Measurements from ENCODE around the gene ABCF2.
A peak's percentile ranks its signal among the peaks of the same experiment; 100 is the strongest.

ABCF2 gene

DNA sequence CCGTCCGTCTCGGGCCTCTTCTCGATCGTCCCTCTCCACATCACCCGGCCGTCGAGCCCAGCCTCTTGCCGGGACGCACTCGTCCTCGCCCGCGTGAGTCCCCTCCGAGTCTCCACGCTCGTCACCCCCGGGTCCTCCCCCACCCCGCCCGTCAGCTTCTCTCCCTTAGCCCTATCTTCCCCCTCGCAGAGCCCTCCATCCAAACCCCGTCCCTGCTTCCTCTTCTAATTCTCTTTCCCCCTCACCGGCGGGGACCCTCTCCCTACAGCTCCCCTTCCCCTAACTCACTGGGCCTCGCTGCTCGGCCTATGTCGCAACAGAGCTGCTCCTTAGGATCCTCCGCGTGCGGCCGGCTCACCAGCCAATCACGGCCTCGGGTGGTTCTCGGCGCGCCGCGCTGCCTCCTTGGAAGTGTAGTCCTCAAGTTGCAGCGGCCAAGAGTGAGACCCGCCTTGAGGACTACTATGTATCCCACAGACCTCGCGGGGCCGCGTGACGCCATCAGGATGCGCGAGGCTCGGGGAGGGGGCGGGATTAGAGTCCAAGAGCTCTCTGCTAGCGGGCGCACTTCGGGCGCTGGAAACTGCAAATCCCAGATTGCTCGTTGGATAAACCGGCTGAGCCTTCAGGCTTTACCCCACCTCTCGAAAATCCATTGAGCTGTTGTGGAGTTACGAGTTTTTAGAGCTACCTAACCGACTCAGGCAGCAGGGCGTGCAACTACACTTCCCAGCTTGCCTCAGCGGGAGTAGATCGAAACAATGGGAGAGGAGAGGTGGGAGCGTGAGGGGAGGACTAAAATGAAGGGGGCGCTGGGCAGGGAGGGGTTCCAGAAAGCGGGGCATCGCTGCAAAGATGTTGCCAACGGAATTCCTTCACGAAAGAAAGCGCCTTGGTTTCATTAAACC, at the start of gene ABCF2:
TSS of gene ABCF2 (minus strand) at position 331 of the 908 bp plus-strand sequence. CDS start 747 bp downstream, outside the sequence.
- intact Hi-C loops (cut with DNase I): loop anchor here (5.0 kb wide), 1 partner anchor 110 kb away; no protein-coding TSS in a partner anchor
- DNase-seq: peak; percentile 97 to 100 (median 99)

DNA sequence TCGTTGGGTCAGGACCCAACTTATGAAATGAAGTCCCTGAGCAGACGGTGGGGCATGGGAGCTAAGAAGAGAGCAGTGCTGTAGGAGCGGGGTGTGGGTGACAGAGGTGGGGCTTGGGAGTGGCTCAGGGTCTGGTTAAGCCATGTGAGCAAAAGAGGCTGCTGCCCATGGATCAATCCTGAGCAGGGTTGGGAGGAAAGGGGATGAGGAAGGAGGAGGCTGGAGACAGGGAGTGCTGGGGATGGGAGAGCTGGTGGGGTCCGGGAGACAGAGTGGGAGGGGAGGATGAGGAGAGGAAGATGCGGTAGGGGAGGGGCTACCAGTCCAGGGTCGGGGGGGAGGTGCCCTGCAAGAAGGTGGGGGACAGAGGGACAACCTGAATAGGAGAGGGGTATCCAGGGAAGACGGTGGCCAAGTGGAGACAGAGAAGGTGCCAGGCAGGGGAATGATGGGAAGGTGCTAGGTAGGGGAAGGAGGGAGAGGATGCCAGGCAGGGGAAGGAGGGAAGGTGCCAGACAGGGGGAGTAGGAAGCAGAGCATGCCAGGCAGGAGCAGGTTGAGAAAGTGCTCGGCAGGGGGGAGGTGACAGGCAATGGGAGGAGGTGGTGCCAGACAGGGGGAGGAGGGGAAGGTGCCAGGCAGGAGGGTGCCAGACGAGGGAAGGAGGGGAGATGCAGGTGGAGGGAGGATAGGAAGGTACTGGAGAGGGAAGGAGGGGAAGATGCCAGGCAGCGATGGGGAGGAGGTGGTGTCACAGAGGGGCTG, 49.0 kb upstream of the ABCF2 start:
- DNase-seq: peak; percentile 22 to 95 (median 76)
- intact Hi-C loops (cut with DNase I): no loop called here

DNA sequence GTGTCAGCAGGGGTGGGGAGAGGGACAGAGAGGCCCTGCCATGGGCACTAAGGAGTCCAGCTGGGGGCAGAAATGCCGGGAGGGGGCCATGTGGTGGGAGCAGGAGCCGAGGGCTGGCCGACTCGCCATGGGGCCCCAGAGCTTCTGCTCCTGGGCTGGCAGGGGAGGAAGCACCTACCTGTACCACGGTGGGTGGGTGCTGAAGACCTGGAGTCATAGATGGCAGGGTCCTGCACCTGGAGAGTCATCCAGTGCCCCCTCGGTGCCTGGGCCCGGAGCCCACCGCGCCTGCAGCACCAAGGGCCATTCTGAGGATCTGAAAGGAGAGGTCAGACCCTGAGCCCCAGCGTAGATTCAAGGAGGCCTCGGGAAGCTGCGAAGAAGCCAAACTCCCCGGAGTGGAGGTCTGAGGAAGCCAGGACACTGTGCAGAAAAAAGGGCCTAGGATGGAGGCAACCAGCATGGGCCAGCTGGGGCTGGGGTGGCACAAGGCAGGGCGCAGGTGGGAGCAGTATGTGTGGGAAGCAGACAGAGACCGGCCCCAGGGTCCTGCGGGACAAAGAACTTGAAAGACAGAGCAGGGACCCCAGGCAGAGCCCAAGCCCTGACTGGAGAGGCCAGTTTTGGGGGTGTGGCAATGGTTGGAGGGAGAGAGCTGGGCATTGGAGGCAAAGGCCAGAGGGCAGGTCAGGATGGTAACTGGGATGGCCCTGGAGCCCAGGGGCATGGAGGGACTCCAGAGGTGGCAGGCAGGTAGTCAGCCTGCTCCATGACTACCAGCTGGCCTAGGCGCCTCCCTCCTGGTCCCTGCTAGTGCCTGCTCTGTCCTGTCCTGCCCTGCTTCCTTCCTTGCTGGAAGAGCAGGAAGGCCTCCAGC, 48.2 kb upstream of the ABCF2 start:
- no peak for DNase-seq
- intact Hi-C loops (cut with DNase I): no loop called here

DNA sequence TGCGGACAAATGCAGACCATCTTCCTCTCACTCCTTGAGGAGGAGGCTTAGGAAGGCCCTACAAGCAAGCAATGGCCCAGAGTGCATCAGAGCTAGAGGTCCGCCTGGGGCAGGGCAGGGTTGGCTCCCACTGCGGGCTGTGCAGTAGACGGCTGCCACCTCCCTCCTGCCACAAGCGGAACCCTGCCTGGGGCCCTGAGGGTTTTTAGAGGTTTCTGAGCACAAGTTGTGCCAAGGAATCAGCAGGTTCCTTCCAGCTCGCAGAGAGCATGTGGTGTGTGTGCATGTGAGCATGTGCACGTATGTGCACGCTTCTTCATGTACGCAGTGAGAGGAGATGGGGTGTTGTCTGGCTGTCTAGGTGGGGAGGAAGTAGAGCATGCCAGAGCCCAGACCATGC, 47.4 kb upstream of the ABCF2 start:
- DNase-seq: no peak
- intact Hi-C loops (cut with DNase I): no loop called here

DNA sequence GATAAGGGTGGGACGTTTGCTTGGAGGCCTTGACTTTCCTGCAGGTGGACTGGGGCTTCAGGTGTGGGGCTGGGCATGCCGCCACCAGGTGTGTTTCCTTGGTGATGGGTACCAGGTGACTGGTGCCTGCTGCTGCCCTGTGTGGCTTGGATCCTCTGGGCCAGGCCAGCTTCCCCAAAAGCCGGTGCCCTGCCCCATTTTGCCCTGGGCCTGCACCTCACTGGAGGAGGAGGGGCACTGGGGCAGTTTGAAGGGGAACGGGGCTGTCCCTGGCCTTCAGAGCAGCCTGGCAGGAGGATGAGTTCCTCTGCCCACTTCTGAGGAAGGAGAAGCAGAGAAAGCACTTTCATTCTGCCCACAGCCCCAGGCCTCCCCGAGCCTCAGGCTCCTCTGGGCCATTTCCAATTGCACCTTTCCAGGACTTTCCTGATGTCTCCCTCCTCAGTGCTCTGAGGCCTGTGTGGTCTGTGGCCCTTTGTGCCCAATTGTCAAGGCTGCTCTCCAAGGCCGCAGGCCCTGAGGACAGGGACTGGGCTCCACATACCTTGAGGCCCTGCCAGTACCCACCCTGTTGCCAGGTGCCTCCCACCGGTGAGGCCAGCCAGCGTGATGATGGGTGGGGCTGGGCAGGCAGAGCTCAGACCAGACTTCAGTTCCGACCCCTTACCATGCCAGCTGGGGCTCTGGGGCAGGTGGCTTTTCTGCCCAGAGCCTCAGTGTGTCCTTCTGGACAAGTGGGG, 46.8 kb upstream of the ABCF2 start:
- DNase-seq: peak in 1 of 42 donors; percentile 46
- intact Hi-C loops (cut with DNase I): no loop called here

DNA sequence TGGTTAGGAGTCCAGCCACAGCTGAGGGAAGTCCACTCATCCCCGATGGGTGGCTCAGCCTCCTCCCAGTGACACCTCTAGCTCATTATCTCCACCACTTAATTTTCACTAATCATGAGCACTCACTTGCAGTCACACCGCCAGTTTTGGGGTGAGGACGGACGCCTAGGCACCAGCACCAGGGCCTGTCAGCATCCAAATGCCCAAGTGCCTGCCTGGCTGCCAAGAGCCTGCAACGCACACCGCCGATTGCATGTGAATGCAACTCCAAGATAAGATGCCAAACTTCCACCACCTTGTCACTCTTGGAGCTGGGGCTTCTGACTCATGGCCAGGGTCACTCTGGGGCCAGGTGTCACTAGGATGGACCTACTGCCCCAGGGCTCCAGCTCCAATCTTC, 45.9 kb upstream of the ABCF2 start:
- intact Hi-C loops (cut with DNase I): no loop called here
- DNase-seq: no peak

DNA sequence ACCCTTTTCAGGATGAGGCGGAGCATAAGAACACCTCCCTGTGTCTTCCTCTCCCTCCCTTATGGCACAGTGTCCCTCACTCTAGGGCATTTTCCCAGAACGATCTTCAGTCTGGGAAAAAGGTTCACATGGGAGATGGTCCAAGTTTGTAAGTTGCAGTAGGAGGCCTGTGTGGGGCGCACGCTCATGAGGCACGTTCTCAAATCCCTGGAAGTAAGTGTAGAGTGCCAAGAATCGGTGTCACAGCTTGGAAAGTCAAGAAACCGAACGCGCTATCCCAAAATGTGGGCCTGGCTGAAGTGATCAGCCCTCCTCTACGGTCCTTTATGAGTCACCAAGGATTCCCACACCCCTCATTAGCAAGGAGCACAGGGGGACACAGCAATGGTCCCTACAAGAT, 45.4 kb upstream of the ABCF2 start:
- intact Hi-C loops (cut with DNase I): no loop called here
- DNase-seq: no peak

DNA sequence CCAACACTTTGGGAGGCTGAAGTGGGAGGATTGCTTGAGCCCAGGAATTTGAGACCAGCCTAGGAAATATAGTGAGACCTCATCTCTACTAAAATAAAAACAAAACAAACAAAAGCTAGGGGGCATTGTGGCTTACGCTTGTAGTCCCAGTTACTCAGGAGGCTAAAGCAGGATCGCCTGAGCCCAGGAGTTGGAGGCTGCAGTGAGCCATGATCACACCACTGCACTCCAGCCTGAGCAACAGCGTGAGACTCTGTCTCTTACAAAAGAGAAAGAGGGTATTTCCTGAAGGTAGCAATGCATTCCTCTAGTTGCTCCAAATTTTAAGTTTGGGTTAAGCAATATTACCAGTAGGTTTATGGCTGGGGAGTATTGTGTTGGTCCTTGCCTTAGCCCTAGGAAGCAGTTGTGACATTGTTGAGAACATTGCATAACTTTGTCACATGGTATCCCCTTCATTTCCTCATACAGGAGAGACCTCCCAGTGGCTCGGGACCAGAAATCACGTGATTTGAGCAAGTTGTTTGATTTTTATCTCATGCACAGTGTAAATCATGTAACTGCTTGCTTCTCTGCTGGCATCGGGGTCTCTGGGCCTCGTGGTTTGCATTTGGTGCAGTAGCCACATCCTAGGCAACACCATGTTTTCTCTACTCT, 44.8 kb upstream of the ABCF2 start:
- intact Hi-C loops (cut with DNase I): no loop called here
- DNase-seq: peak in 4 of 42 donors; percentile 25 to 56 (median 30)

DNA sequence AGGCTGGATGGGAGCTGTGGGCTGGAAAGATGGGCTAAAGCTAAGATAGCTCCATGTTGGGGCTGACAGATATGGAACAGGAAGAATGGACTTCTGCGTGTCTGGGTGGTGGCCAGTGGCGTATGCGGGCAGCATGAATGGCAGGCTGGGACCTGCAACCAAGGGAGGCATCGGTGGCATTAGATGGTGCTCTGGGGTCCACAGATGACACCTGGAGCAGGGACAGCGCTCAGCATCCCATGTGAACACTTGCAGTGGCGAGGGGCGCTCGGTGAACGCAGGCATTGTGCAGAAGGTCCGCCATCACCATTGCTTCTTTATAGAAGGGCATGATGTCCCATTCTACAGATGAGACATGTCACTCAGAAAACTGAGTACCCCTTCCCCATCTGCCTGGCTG, 42.5 kb upstream of the ABCF2 start:
- intact Hi-C loops (cut with DNase I): no loop called here
- no peak for DNase-seq

DNA sequence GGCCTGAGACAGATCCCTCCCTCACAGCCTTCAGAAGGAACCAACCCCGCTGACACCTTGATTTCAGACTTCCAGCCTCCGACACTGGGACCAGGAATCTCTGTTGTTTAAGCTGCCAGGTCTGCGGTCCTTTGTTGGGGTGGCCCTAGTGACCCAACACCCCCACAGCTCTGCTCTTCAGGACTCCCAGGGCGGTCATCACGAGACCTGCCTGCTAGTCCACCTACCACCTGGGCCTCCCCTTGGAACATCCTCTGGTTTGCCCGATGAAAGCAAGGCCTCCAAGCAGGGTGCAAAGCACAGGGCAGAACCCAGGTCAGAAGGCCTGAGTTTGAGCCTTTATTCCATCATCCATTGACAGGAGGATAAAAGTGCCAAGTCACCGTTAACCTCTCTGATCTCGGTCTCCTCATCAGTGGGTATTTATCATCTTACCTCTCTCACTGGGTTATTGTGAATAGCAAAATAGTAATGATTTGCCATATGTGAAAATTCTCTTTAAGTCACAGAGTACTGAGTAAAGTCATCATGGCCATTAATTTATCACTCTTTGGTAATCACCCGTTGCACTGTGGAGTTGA, 38.4 kb upstream of the ABCF2 start:
- intact Hi-C loops (cut with DNase I): no loop called here
- no peak for DNase-seq

DNA sequence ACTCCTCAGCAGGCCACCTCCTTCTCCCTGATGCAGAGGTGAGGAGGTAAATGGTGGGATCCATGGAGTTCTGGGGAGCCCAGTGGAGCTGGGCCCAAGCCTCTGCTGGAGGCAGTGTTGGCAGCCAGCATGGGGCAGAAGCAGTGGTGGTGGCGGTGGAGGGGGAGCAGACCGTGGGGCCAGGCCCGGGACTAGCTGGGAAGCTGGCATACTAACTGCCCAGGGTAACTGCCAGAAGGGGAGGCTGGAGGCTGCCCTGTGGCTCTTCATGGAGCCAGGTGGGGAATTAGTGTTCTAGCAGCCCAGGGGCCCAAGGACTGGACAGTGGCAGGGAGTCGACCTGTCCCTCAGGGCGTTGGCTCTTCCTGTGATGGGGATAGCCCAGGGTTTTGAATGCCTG, 37.6 kb upstream of the ABCF2 start:
- DNase-seq: no peak

DNA sequence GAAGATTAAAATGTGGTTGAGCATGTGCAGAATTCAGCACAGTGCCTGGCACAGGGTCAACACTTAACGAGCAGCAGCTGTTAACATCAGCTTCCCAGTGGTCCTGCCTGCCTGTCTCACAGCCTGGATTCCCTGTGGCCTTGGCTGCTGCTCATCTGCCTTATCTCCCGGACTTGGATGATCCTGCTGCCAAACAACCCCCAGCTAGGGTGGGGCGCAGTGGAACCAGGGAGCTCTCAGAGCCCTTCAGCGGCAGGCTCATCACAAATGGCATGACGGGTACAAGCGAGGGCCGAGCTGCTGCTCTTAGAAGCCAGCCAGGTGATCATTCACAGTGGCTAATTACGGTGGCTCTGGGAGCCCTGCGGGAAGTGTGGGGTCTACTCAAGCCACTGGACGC, 34.5 kb upstream of the ABCF2 start:
- DNase-seq: no peak
- intact Hi-C loops (cut with DNase I): no loop called here

More for the DNA sequence above, 37.6 kb upstream of the ABCF2 start:
- intact Hi-C loops (cut with DNase I): no loop called here

DNA sequence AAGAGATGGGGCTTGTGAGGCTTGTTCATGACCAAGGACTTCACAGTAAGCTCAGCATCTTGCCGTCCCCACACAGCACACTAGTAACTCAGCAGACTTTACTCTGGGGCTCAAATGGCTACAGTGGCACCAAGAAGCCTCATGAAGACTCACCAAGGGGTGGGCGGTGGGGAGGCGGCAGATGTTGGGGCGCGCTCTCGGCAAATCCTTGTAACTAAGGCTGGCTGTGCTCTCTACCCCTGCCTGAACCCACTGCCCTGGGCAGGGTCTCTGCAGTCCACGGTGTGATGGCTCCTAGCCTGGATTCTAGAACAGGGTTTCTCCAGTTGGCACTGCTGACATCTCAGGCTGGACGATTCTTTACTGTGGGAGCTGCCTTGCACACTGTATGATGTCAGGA, 33.9 kb upstream of the ABCF2 start:
- intact Hi-C loops (cut with DNase I): no loop called here
- no peak for DNase-seq

DNA sequence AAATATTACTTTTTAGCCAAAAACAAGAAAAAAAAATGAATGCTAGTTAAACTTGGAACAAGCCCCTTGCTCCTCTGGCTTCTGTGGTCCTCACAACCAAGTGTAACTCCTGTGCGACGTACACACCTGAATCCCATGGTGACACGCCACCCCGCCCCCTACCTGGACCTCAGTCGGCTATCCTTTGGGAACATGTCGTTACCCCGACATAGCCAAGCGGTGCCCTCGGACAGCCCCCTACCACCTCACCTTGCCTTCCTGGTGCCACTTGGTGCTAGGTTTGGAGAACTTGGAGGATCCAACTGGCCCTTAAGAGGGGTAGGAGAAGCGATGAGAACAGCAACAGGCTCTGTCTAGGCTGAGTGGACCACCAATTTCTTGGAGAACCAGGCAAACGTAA, 33.5 kb upstream of the ABCF2 start:
- intact Hi-C loops (cut with DNase I): no loop called here
- no peak for DNase-seq

DNA sequence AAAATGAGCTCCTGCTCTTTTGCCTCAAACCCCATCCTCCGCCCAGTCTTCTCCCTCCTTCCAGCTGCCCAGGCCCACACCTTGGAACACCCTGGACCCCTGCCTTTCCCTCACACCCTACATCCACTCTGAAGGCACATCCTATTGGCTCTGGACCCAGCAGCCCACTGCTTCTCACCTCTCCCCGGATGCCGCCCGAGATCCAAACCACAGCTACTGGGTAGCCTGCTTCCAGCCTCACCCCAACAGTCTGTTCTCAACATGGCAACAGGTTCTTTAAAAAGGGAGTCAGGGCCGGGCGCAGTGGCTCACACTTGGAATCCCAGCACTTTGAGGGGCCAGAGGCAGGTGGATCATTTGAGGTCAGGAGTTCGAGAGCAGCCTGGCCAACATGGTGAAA, 31.0 kb upstream of the ABCF2 start:
- DNase-seq: no peak
- intact Hi-C loops (cut with DNase I): no loop called here

DNA sequence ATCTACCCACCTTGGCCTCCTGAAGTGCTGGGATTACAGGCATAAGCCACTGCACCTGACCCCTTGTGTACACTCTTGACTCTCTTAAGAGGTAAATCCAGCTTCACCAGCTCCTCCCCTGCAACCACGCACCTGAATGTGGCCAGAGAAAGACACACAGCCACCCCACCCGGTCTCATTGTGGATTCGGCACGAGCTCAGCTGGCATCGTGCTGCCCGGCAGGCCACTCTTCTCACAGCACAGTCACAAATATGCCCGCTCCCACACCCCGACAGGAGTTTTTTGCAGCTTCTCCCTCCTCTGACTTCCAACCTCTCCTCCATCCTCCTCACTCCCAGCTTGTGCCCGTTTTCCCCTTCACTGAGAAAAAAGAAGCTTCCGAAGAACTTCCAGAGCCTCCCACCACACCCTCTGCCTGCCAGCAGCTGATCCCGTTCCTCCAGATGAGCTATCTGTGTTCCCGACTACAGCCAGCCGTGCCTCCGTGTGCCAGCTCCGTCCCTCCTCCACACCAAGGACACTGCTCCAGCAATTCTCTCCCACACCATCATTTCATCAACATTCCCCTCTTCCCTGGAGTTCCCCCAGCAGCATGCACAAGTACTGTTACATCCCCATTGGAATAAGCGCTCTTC, 29.5 kb upstream of the ABCF2 start:
- intact Hi-C loops (cut with DNase I): no loop called here
- DNase-seq: peak in 18 of 42 donors; percentile 32 to 84 (median 53)

DNA sequence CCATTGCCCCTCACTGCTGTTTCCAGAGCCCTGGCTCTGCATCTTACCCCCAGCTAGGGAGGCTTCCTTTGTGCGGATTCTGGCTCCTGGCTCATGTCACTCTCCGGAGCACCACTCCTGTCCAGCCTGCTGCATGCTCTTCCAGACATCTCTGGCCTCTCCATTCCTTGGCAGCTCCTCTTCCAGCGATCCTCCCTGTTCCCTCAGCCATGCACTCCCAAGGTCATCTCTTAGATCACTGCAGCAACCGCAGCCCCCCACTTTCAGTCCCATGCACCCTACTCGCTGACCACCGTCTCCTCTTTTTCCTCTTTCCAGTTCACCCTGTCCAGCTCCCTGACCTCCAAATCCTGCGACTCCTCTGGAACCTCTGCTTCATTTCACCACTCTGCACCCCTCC, 28.4 kb upstream of the ABCF2 start:
- DNase-seq: no peak
- intact Hi-C loops (cut with DNase I): no loop called here
